ENCODE data around the gene FREY1.

FREY1 gene

GRCh38 chr11:45894555-45895247 lies 12.4 kb downstream of the FREY1 start:
- no peak for DNase-seq (ENCODE audit: low read depth in 2 of 2)

- no peak for DNase-seq (ENCODE audit: low read depth in 2 of 2)
These were observed 14.2 kb downstream of the FREY1 start for GRCh38 chr11:45892856-45893255.

GRCh38 chr11:45890886-45891550 lies 16.1 kb downstream of the FREY1 start:
- no peak for DNase-seq (ENCODE audit: low read depth in 2 of 2)

GRCh38 chr11:45889966-45890365 lies 17.1 kb downstream of the FREY1 start:
- DNase-seq (ENCODE audit: low read depth in 2 of 2) = no peak

GRCh38 chr11:45889555-45889954 lies 17.5 kb downstream of the FREY1 start:
- DNase-seq (ENCODE audit: low read depth in 2 of 2) = no peak

- DNase-seq (ENCODE audit: low read depth in 2 of 2) = no peak
These were observed 19.5 kb downstream of the FREY1 start for GRCh38 chr11:45887587-45887986.

- DNase-seq (ENCODE audit: low read depth in 2 of 2) = no peak
These were observed 20.1 kb downstream of the FREY1 start for GRCh38 chr11:45886816-45887520.

- DNase-seq (ENCODE audit: low read depth in 2 of 2) = no peak
These were observed 20.9 kb downstream of the FREY1 start for GRCh38 chr11:45885921-45886721.

- DNase-seq (ENCODE audit: low read depth in 2 of 2) = no peak
These were observed 21.7 kb downstream of the FREY1 start, which contains the start of gene MAPK8IP1 for GRCh38 chr11:45885274-45885920. TSS of gene MAPK8IP1 (plus strand) at chr11:45885651. CDS start at chr11:45885821, 170 bp downstream.

GRCh38 chr11:45884596-45885185 lies 22.4 kb downstream of the FREY1 start:
- no peak for DNase-seq (ENCODE audit: low read depth in 2 of 2)

GRCh38 chr11:45881708-45882368 lies 25.2 kb downstream of the FREY1 start:
- DNase-seq (ENCODE audit: low read depth in 2 of 2) = no peak

- no peak for DNase-seq (ENCODE audit: low read depth in 2 of 2)
These were observed 26.1 kb downstream of the FREY1 start for GRCh38 chr11:45880772-45881570.

- DNase-seq (ENCODE audit: low read depth in 2 of 2) = no peak
These were observed 27.0 kb downstream of the FREY1 start for GRCh38 chr11:45879803-45880686.

GRCh38 chr11:45877845-45878244 lies 29.2 kb downstream of the FREY1 start:
- no peak for DNase-seq (ENCODE audit: low read depth in 2 of 2)

- DNase-seq (ENCODE audit: low read depth in 2 of 2) = no peak
These were observed 29.9 kb downstream of the FREY1 start for GRCh38 chr11:45877221-45877620.

- no peak for DNase-seq (ENCODE audit: low read depth in 2 of 2)
These were observed 30.7 kb downstream of the FREY1 start for GRCh38 chr11:45876401-45876800.

GRCh38 chr11:45872651-45873356 lies 34.3 kb downstream of the FREY1 start:
- peak; percentile 46 to 51 for DNase-seq (ENCODE audit: low read depth in 2 of 2)

- no peak for DNase-seq (ENCODE audit: low read depth in 2 of 2)
These were observed 35.4 kb downstream of the FREY1 start for GRCh38 chr11:45871638-45872037.
